Panc1 (cell line): Measurements from ENCODE around the gene DLGAP4. TPM values are rescaled to one million over a fixed set of nuclear protein-coding genes. Genes with fewer than 3 reads are reported as not detected.

Source experiments
- ATAC-seq: fragments of 200-7000 bp; cut with Tn5 transposase; 2 replicates; pipeline ENCODE4 v1.9.1; 2020; ENCODE audit warnings: mild to moderate bottlenecking, moderate library complexity
- BruUV-seq: library from RNA; stranded (reverse); fragments of 400-500 nt; replicated peaks from 2 replicates; lab custom pipeline; 2021; lab: Mats Ljungman, UMichigan
- CTCF ChIA-PET: fragments of 300-600 bp; sonication (Branson Sonifier 250); formaldehyde crosslinking; loops from one replicate; lab custom pipeline; 2022; ENCODE audit warnings: antibody characterized with exemption; lab: Charles Lee
- POLR2A ChIA-PET: fragments of 300-600 bp; sonication (Branson Sonifier 250); formaldehyde crosslinking; loops from one replicate; lab custom pipeline; 2022; ENCODE audit warnings: antibody characterized with exemption; lab: Charles Lee
- DNase-seq: peaks from one replicate; pipeline ENCODE4 v3.0.0-alpha.2; 2010; ENCODE audit warnings: low read depth, low spot score
- H3K27ac ChIP-seq: 2 replicates; pipeline ENCODE4 v1.5.1; 2011; ENCODE audit warnings: mild to moderate bottlenecking, low read length, inconsistent platforms
- H3K27me3 ChIP-seq: fragments of 200-500 bp; sonication (Bioruptor generic); 2 replicates; pipeline ENCODE4 v1.6.0; 2014; ENCODE audit warnings: low read length, inconsistent platforms; ENCODE audit not compliant: control insufficient read depth, insufficient read depth
- H3K36me3 ChIP-seq: fragments of 200-500 bp; sonication (Bioruptor generic); 2 replicates; pipeline ENCODE4 v1.5.1; 2014; ENCODE audit warnings: inconsistent platforms, mild to moderate bottlenecking, low read length, moderate library complexity; ENCODE audit not compliant: control insufficient read depth, insufficient read depth
- H3K4me1 ChIP-seq: 2 replicates; pipeline ENCODE4 v1.5.1; 2011; ENCODE audit warnings: inconsistent platforms, mild to moderate bottlenecking, low read length, moderate library complexity; ENCODE audit not compliant: control insufficient read depth, insufficient read depth
- H3K4me3 ChIP-seq, 2 experiments: 2 replicates each; pipeline ENCODE4 v1.5.1; 2011 to 2012; ENCODE audit warnings: low read depth in 2 of 2, low read length in 2 of 2, mild to moderate bottlenecking in 2 of 2, inconsistent platforms in 1 of 2, moderate library complexity in 1 of 2
- H3K9me3 ChIP-seq: fragments of 200-500 bp; sonication (Bioruptor generic); 2 replicates; pipeline ENCODE4 v1.5.1; 2014; ENCODE audit warnings: low read depth, mild to moderate bottlenecking, inconsistent platforms, low read length, moderate library complexity; ENCODE audit not compliant: control insufficient read depth, insufficient read depth
- POLR2AphosphoS5 ChIP-seq: IDR thresholded peaks from 2 replicates; pipeline ENCODE4 v1.6.1; 2012; ENCODE audit warnings: mild to moderate bottlenecking, low read depth, low read length, moderate library complexity
- SIN3A ChIP-seq: IDR thresholded peaks from 2 replicates; pipeline ENCODE4 v1.6.1; 2012; ENCODE audit warnings: low read depth, mild to moderate bottlenecking, low read length, moderate library complexity, borderline replicate concordance; ENCODE audit not compliant: insufficient read depth
- TCF7L2 ChIP-seq: IDR thresholded peaks from 2 replicates; pipeline ENCODE4 v1.6.1; 2011; ENCODE audit warnings: mild to moderate bottlenecking, low read depth, low read length, inconsistent platforms
- in situ Hi-C: cut with HindIII; loops from 2 replicates; pipeline ENCODE4 v1.10.0; 2016; ENCODE audit warnings: low sequenced_read_pairs, low pct_unique_long_range_greater_than_20kb
- intact Hi-C: fragments of 100-400 bp; cut with micrococcal nuclease; formaldehyde crosslinking; loops from one replicate; pipeline ENCODE4 v1.10.0; 2022; ENCODE audit not compliant: unreplicated experiment
- total RNA-seq: library from RNA; stranded (reverse); gene quantifications from one replicate; pipeline ENCODE4 v1.2.1, GENCODE V29; 2021; ENCODE audit not compliant: unreplicated experiment
- TF ChIP-seq, protein P1 (sequence below): fragments of 450-650 bp; IDR thresholded peaks from 2 replicates; pipeline ENCODE4 v1.5.1; 2017; ENCODE audit warnings: mild to moderate bottlenecking
- TF ChIP-seq, protein P2 (sequence below), 2 experiments: IDR thresholded peaks; 2 replicates each; pipeline ENCODE4 v1.6.1; 2011 to 2012; ENCODE audit warnings: low read depth in 2 of 2, control low read depth in 1 of 2, low read length in 1 of 2, mild to moderate bottlenecking in 1 of 2, moderate library complexity in 1 of 2; ENCODE audit not compliant: insufficient read depth in 1 of 2

Gene DLGAP4
- total RNA-seq, 1 experiment from 2014 or later, result 52.5 TPM

DNA sequence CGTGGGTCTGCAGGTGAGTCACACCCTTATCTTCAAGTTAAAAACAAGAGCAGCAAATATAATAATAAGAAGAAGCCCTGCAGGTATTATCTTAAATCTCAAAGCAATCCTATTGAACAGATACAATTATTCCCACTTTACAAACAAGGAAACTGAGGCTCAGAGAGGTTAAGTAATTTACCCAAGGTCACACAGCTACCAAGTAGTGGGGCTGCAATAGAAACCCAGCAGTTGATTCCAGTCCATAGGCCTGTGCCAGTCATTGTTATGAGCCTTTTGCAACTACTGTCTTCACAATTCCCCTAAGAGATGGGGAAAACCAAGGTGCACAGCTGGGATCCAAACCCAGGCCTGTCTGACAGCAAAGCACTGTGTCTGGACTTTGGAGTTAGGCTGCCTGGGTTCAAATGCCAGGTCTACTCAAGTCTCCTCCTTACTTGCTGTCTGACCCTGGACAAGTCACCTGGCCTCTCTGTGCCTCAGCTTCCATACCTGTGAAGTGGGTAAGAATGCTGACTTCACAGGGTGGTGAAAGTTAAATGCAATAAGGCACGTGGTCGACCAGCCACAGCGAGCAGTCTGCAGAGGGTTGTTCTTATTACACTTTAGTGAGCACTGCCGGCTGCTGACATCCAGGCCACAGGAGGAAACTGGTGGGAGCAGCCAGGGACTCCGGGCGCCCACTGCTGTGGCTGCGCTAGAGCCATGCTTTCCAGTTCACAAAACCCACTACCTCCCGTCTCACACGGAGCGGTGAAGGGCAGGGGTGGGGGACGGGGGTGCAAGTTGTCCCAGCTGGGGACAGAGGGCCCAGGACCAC, 241.3 kb downstream of the DLGAP4 start:
- H3K36me3 ChIP-seq, result no peaks in the 10 kb centered on the region
- ChIA-PET POLR2A (no interaction called here), CTCF (no interaction called here)
- no peak overlapping the region for H3K27ac ChIP-seq
- H3K9me3 ChIP-seq, result no peaks in the 10 kb centered on the region
- in situ Hi-C loops, result no loop called here
- peaks cover 13% of the 10 kb centered on the region for H3K4me1 ChIP-seq
- no TSS peak for BruUV-seq
- no peak for DNase-seq
- ATAC-seq, result no peak
- TF ChIP-seq, protein P1, sequence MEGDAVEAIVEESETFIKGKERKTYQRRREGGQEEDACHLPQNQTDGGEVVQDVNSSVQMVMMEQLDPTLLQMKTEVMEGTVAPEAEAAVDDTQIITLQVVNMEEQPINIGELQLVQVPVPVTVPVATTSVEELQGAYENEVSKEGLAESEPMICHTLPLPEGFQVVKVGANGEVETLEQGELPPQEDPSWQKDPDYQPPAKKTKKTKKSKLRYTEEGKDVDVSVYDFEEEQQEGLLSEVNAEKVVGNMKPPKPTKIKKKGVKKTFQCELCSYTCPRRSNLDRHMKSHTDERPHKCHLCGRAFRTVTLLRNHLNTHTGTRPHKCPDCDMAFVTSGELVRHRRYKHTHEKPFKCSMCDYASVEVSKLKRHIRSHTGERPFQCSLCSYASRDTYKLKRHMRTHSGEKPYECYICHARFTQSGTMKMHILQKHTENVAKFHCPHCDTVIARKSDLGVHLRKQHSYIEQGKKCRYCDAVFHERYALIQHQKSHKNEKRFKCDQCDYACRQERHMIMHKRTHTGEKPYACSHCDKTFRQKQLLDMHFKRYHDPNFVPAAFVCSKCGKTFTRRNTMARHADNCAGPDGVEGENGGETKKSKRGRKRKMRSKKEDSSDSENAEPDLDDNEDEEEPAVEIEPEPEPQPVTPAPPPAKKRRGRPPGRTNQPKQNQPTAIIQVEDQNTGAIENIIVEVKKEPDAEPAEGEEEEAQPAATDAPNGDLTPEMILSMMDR, result no peak
- TF ChIP-seq TCF7L2 (no peak), SIN3A (no peak)
- TF ChIP-seq, protein P2, sequence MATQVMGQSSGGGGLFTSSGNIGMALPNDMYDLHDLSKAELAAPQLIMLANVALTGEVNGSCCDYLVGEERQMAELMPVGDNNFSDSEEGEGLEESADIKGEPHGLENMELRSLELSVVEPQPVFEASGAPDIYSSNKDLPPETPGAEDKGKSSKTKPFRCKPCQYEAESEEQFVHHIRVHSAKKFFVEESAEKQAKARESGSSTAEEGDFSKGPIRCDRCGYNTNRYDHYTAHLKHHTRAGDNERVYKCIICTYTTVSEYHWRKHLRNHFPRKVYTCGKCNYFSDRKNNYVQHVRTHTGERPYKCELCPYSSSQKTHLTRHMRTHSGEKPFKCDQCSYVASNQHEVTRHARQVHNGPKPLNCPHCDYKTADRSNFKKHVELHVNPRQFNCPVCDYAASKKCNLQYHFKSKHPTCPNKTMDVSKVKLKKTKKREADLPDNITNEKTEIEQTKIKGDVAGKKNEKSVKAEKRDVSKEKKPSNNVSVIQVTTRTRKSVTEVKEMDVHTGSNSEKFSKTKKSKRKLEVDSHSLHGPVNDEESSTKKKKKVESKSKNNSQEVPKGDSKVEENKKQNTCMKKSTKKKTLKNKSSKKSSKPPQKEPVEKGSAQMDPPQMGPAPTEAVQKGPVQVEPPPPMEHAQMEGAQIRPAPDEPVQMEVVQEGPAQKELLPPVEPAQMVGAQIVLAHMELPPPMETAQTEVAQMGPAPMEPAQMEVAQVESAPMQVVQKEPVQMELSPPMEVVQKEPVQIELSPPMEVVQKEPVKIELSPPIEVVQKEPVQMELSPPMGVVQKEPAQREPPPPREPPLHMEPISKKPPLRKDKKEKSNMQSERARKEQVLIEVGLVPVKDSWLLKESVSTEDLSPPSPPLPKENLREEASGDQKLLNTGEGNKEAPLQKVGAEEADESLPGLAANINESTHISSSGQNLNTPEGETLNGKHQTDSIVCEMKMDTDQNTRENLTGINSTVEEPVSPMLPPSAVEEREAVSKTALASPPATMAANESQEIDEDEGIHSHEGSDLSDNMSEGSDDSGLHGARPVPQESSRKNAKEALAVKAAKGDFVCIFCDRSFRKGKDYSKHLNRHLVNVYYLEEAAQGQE (IDR thresholded peaks at IDR 0.05; ENCODE audit: insufficient read depth in 1 of 2, low read depth in 2 of 2, low read length in 1 of 2), result no peak
- intact Hi-C loops, result no loop called here
- no peak overlapping the region for H3K4me3 ChIP-seq
- no peaks in the 10 kb centered on the region for H3K27me3 ChIP-seq

DNA sequence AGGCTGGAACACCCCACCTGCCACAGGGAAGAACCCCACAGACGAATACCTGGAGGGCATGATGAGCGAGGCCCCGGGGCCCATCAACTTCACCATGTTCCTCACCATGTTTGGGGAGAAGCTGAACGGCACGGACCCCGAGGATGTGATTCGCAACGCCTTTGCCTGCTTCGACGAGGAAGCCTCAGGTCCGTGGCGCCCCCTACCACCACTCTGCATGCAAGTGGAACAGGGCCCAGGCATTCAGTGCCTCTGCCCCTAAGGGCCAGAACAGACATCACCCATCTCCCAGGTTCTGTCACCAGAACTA, 241.8 kb downstream of the DLGAP4 start:
- no peak for DNase-seq
- BruUV-seq, result no TSS peak
- in situ Hi-C loops (no loop called here), intact Hi-C loops (no loop called here)
- TF ChIP-seq, protein P2 (IDR thresholded peaks at IDR 0.05; ENCODE audit: insufficient read depth in 1 of 2, low read depth in 2 of 2, low read length in 1 of 2), result no peak
- TF ChIP-seq TCF7L2 (no peak), POLR2AphosphoS5 (no peak), SIN3A (no peak)
- TF ChIP-seq, protein P1, result no peak; the same call in 1 of the 2 replicates
- H3K4me1 ChIP-seq, result peaks cover 9% of the 10 kb centered on the region
- no peaks in the 10 kb centered on the region for H3K27me3 ChIP-seq
- ChIA-PET CTCF (interaction anchor here (0.6 kb wide), 1 partner anchor 286 kb away, joined by 3 read pairs; no protein-coding TSS in a partner anchor), POLR2A (no interaction called here)
- H3K27ac ChIP-seq, result no peak overlapping the region
- H3K4me3 ChIP-seq, result no peak overlapping the region
- H3K9me3 ChIP-seq, result no peaks in the 10 kb centered on the region
- H3K36me3 ChIP-seq, result no peaks in the 10 kb centered on the region
- no peak for ATAC-seq
